Spleen (tissue), 7 donors: ENCODE results near the gene FOXK2.
A peak's percentile ranks its signal among the peaks of the same experiment; 100 is the strongest.

ENCODE experiments used
- CTCF ChIP-seq, 11 experiments: fragments of 200-600 bp in 7 of 11; fragments of 450-650 bp in 4 of 11; sonication (generic) in 4 of 11; IDR thresholded peaks in 8 of 11; conservative IDR thresholded peaks in 3 of 11; 1 replicate in 7 of 11; 2 replicates in 4 of 11; pipeline versions ENCODE4 v1.4.0 to v1.8.0; 2016 to 2021; ENCODE audit warnings: antibody characterized with exemption in 11 of 11, inconsistent platforms in 4 of 11, mild to moderate bottlenecking in 1 of 11
- POLR2A ChIP-seq, 3 donors: fragments of 450-650 bp; IDR thresholded peaks; one replicate each; pipeline ENCODE4 v1.5.1; 2017; ENCODE audit warnings: antibody characterized with exemption in 3 of 3, mild to moderate bottlenecking in 1 of 3
- POLR2AphosphoS5 ChIP-seq, 3 donors: sonication (generic); formaldehyde crosslinking; IDR thresholded peaks; one replicate each; pipeline ENCODE4 v1.5.1; 2017; ENCODE audit warnings: antibody characterized with exemption in 3 of 3
- donor health status: DM: no; HTN: no; CAD: no; lungs with moderate emphysema.
- donor health status: DM: no; HTN: no; CAD: no.
- donor health status: DM: no; HTN: no; CAD: no.

GRCh38 chr17:82649501-82650261, 130.1 kb downstream of the FOXK2 start:
- TF ChIP-seq POLR2A (IDR thresholded peaks at IDR 0.05), result no peak
- no peak for TF ChIP-seq CTCF (IDR thresholded peaks at IDR 0.05 in 8 of 11, conservative IDR thresholded peaks at IDR 0.05 in 3 of 11)
- TF ChIP-seq POLR2AphosphoS5 (IDR thresholded peaks at IDR 0.05), result peak in 1 of 3 donors; percentile 9
